ENCODE measurements around the gene ZNF106. TPM values are rescaled to one million over a fixed set of nuclear protein-coding genes. Genes with fewer than 3 reads are reported as not detected.

ZNF106 gene
- total RNA-seq (2022), result 26.4 and 34.7 TPM in 2 replicates
- Bru-seq, nascent RNA, result percentile 62 among the genes with signal in this experiment
- BruChase-seq, experiment 1, labeled RNA remaining after a 6-hour chase, result percentile 87 among the genes with signal in this experiment
- BruChase-seq, experiment 2, labeled RNA remaining after a 2-hour chase, result percentile 76 among the genes with signal in this experiment
- long read RNA-seq, partial matches to known transcripts, result 0 of 5 reads
- long read RNA-seq, other reads (novel, unspliced or antisense), result 5 of 5 reads

DNA sequence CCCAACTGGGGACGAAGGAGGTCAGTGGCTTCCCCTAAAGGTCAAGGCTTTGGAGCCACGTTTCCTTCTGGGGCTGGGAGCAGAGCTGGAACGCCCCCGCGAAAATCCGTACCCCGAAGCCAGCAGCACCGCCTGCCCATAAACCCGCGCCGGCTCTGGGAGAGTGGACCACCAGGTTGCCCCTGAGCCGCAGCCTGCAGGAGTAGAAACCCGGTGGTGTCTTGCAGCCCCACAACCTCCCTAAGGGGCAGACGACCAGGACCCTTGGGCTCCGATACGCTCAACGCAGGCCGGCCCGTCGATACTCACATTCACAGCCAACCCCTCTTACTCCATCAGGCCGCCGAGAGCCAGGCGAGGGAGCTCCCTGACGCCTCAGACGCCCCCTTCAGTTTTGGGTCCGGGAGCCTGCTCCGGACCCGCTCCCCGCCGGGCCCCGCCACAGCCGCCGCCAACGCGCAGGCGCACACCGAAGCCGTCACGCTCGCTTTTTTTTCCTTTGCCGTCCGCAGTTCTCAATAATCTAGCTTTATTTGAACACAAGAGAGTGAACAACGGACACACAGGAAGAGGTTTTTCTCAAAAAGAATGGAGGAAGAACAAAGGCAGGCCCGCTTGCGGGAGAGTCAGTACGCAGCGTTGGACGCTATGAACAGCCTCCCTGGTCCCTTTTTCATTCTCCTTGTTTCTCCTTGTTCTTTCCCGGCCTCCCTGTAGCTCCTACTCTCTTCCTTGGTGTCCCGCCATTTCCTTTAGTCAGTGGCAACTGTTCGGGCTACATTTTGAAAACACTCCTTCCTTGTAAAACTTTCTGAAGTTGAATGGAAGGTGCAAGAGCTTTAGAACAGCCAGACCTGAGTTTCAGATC lies at the start of gene ZNF106:
Gene ZNF106 (minus strand): TSS at position 471 of the 868 bp plus-strand sequence. CDS start 18,852 bp downstream, outside the sequence.
- Mint-ChIP-seq H3K4me3 (ENCODE audit: low read depth, unreplicated experiment) (peak within 1 kb of the TSS; percentile 91), H3K4me1 (ENCODE audit: low read depth, unreplicated experiment) (peaks cover 13% of the 10 kb centered on the region), H3K36me3 (ENCODE audit: insufficient read depth, unreplicated experiment) (peaks cover 28% of the 10 kb centered on the region), H3K27me3 (ENCODE audit: unreplicated experiment) (no peaks in the 10 kb centered on the region), H3K9me3 (ENCODE audit: low read depth, unreplicated experiment) (no peaks in the 10 kb centered on the region), H3K27ac (ENCODE audit: unreplicated experiment) (peak within 1 kb of the TSS; percentile 99)
- peak; percentile 82 for DNase-seq
- TSS peak; percentile 42 for BruUV-seq (replicated peaks)
- intact Hi-C loops (cut with micrococcal nuclease; ENCODE audit: unreplicated experiment), result no loop called here
- CTCF ChIA-PET, result interaction anchor here (0.5 kb wide), 1 partner anchor 76 kb away, joined by 6 read pairs; no protein-coding TSS in a partner anchor
- TF ChIP-seq, protein P1, sequence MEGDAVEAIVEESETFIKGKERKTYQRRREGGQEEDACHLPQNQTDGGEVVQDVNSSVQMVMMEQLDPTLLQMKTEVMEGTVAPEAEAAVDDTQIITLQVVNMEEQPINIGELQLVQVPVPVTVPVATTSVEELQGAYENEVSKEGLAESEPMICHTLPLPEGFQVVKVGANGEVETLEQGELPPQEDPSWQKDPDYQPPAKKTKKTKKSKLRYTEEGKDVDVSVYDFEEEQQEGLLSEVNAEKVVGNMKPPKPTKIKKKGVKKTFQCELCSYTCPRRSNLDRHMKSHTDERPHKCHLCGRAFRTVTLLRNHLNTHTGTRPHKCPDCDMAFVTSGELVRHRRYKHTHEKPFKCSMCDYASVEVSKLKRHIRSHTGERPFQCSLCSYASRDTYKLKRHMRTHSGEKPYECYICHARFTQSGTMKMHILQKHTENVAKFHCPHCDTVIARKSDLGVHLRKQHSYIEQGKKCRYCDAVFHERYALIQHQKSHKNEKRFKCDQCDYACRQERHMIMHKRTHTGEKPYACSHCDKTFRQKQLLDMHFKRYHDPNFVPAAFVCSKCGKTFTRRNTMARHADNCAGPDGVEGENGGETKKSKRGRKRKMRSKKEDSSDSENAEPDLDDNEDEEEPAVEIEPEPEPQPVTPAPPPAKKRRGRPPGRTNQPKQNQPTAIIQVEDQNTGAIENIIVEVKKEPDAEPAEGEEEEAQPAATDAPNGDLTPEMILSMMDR (IDR thresholded peaks at IDR 0.05; ENCODE audit: unreplicated experiment), result no peak

DNA sequence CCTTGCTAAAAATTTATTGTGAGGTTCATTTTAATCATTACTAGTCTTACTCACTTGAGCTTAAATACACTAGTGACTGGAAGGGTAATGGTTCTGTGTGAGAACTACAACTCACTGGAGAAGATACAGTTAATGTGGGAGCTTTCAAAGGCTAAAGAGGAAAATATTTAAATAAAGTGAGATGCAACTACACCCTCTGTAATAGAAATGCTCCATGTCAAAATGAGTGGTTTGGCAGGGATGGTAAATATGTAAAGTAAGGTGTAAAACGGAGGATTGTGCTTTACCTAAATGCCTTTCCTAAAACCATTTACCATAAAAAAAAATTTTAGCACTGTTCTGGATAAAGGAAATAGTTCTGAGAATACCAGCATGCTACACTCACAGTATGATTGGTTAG lies 42.3 kb upstream of the ZNF106 start:
- CTCF ChIA-PET, result no interaction called here
- Mint-ChIP-seq H3K27me3 (ENCODE audit: unreplicated experiment) (no peaks in the 10 kb centered on the region), H3K4me3 (ENCODE audit: low read depth, unreplicated experiment) (no peak overlapping the region), H3K36me3 (ENCODE audit: insufficient read depth, unreplicated experiment) (peaks cover 7% of the 10 kb centered on the region), H3K9me3 (ENCODE audit: low read depth, unreplicated experiment) (no peaks in the 10 kb centered on the region), H3K27ac (ENCODE audit: unreplicated experiment) (no peak overlapping the region), H3K4me1 (ENCODE audit: low read depth, unreplicated experiment) (no peaks in the 10 kb centered on the region)
- DNase-seq, result no peak
- TF ChIP-seq, protein P1 (IDR thresholded peaks at IDR 0.05; ENCODE audit: unreplicated experiment), result no peak
- intact Hi-C loops (cut with micrococcal nuclease; ENCODE audit: unreplicated experiment), result no loop called here
- no TSS peak for BruUV-seq (replicated peaks)

DNA sequence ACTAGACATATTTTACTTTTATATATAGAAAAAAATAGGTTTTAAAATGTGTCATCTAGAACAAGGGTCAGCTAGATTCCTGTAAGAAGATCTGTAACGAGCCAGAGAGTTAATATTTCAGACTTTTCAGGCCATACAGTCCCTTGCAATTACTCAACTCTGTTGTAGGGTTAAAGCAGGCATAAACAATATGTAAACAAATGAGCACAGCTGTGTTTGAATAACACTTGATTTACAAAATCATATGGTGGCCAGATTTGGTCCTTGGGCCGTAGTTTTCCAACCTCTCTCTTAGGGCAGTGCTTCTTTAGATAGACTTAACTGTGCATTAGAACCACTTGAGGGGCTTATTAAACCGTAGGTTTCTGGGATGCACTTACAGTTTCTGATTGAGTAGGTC lies 38.0 kb upstream of the ZNF106 start:
- Mint-ChIP-seq H3K27ac (ENCODE audit: unreplicated experiment) (no peak overlapping the region), H3K36me3 (ENCODE audit: insufficient read depth, unreplicated experiment) (no peaks in the 10 kb centered on the region), H3K4me1 (ENCODE audit: low read depth, unreplicated experiment) (no peaks in the 10 kb centered on the region), H3K27me3 (ENCODE audit: unreplicated experiment) (no peaks in the 10 kb centered on the region), H3K9me3 (ENCODE audit: low read depth, unreplicated experiment) (no peaks in the 10 kb centered on the region), H3K4me3 (ENCODE audit: low read depth, unreplicated experiment) (no peak overlapping the region)
- TF ChIP-seq, protein P1 (IDR thresholded peaks at IDR 0.05; ENCODE audit: unreplicated experiment), result no peak
- CTCF ChIA-PET, result no interaction called here
- no peak for DNase-seq
- BruUV-seq (replicated peaks), result no TSS peak
- intact Hi-C loops (cut with micrococcal nuclease; ENCODE audit: unreplicated experiment), result no loop called here

DNA sequence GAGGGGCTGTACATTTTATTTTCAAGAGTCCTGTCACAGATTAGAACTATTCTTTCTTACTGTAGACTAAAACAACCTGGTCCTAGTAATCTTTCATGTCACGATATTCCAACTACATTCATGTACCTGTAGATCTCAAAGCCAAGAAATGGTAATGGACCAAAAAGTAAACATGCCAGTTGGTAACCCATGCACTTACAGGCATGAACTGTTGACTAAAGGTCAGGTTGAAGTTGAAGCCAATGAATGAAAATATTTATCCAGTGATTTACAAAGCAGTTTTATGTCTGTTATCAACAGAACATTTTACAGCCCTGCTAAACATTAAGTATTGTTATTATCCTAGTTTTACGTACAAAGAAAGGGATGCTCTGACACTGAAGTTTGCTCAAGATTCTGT lies 32.4 kb upstream of the ZNF106 start:
- Mint-ChIP-seq H3K36me3 (ENCODE audit: insufficient read depth, unreplicated experiment) (peaks cover 7% of the 10 kb centered on the region), H3K27me3 (ENCODE audit: unreplicated experiment) (no peaks in the 10 kb centered on the region), H3K27ac (ENCODE audit: unreplicated experiment) (no peak overlapping the region), H3K4me3 (ENCODE audit: low read depth, unreplicated experiment) (no peak overlapping the region), H3K4me1 (ENCODE audit: low read depth, unreplicated experiment) (no peaks in the 10 kb centered on the region), H3K9me3 (ENCODE audit: low read depth, unreplicated experiment) (no peaks in the 10 kb centered on the region)
- TF ChIP-seq, protein P1 (IDR thresholded peaks at IDR 0.05; ENCODE audit: unreplicated experiment), result no peak
- CTCF ChIA-PET, result no interaction called here
- no TSS peak for BruUV-seq (replicated peaks)
- DNase-seq, result no peak
- intact Hi-C loops (cut with micrococcal nuclease; ENCODE audit: unreplicated experiment), result no loop called here
